K562 (cell line): Measurements from ENCODE around the gene BCL2L1.

Experiments used
- E2F5 ChIP-seq: sonication (generic); formaldehyde crosslinking; IDR thresholded peaks from 2 replicates; pipeline ENCODE4 v1.8.0; 2022; ENCODE audit warnings: mild to moderate bottlenecking, missing genetic modification reagents
- RAD21 ChIP-seq, 2 experiments: fragments of 250-450 bp in 1 of 2; fragments of 450-650 bp in 1 of 2; sonication (Bioruptor Pico) in 1 of 2; formaldehyde crosslinking in 1 of 2; IDR thresholded peaks in 1 of 2; conservative IDR thresholded peaks in 1 of 2; 2 replicates each; pipeline versions ENCODE4 v1.4.0 to v1.8.0; 2020 to 2022; ENCODE audit warnings: mild to moderate bottlenecking in 2 of 2, moderate library complexity in 1 of 2
- ZNF121 ChIP-seq: sonication (generic); formaldehyde crosslinking; conservative IDR thresholded peaks from 2 replicates; pipeline ENCODE4 v1.8.0; 2022; ENCODE audit warnings: missing genetic modification reagents
- ZNF696 ChIP-seq: fragments of 250-450 bp; sonication (Bioruptor Pico); conservative IDR thresholded peaks from 2 replicates; pipeline ENCODE4 v1.4.0; 2020; ENCODE audit warnings: mild to moderate bottlenecking, moderate library complexity

- no peak for TF ChIP-seq ZNF696
- TF ChIP-seq ZNF121 (CRISPR knock-in tag) = no peak
- TF ChIP-seq RAD21 (CRISPR knock-in tag; conservative IDR thresholded peaks at IDR 0.05 in 1 of 2, IDR thresholded peaks at IDR 0.05 in 1 of 2) = no peak
- TF ChIP-seq E2F5 = no peak
Measured at GRCh38 chr20:31712112-31712553, 10.5 kb downstream of the BCL2L1 start.
